ENCODE results near the gene FOXL3.

FOXL3 gene

DNA sequence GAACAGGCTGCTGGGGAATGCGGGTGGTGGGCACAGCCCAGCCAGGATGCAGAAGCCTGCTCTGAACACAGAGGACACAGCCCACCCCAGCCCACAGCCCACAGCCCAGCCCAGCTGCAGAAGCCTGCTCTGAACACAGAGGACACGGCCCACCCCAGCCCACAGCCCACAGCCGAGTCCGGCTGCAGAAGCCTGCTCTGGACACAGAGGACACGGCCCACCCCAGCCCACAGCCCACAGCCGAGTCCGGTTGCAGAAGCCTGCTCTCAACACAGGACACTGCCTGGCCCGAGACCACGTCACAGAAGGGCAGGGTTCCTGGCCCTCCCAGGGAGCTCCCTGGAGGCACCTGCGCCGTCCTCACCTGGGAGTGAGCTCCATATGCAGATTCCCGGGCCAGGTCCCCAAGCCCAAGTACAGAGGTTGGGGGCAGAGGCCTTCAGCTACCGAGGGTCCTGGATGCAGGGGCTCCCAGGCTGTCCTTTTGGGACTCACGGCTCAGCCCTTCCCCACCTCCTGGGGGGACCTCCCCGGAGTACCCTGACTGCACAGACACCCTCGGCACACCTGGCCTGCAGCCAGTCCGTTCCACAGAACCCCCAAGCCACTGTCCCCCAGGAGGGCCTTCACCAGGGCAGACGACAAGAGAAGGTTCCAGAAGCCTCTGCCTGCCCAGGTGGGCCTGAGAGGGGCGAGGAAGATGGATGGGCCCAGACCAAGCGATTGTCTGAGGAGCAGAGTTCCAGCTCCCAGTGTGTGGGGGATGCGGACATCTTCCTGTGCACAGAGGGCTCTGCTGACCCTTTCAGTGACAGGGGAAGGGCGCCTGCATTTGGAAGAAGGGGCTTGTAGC lies 23.7 kb upstream of the FOXL3 start:
- no peak for DNase-seq

DNA sequence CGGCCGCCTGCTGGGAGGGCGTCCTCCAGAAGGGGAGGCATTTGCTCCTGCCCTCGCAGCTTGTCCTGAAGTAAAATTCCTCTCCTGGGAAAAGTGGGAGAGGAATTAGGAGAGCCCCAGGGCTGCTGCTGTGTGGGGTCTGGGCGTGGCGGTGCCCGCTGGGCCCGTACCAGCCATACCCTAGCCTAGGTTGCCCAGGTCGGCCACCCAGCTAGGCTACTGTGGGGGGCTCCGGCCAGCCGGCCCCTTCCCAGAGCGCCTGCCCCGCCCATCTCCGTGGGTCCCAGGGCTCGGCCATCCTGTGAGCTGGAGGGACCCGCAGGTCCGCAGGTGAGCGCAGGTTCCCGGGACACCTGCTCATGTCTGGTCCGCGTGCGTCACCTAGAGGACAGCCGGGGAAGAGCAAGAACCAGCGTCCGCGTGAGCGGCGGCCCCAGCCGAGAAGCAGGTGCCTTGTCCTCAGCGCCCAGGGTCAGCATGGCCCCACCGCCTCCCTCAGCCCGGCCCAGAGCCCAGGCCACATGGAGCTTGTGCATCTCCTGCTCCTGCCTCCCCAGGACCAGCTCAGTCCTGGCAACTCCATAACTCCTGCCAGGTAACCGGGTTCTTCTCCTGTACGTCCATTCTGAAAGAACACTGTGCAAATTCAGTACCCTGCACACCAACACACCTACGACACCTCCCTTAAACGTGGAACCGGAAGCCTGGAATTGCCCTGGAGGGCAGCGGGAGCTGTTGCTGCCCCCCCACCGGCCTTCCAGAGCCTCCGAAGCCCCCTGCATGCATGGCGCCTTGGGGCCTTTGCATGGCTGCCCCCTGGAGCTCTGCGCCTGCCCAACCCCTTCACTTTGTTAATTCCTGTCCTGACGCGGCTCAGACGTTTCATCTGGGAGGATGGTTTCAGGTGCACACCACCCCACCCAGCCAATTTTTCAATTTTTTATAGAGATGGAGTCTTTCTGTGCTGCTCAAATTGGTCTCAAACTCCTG lies 22.8 kb upstream of the FOXL3 start:
- no peak for DNase-seq

DNA sequence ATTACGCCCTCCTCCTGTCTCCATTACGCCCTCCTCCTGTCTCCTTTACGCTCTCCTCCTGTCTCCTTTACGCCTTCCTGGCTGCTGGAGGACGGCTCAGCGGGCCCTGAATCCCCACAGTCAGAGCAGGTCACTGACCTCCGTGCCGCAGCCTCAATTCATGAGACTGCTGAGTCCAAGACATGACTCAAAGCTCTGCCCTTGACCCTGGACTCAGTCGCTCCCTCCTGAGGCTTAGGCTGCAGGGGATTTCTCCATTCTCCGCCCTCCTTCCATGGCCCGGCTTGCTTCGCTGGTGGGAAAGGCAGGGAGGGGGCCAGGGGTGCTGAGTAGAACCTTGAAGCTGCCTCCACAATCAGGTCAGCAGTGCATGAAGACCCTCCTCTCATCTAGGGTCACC lies 21.0 kb upstream of the FOXL3 start:
- DNase-seq, result no peak

DNA sequence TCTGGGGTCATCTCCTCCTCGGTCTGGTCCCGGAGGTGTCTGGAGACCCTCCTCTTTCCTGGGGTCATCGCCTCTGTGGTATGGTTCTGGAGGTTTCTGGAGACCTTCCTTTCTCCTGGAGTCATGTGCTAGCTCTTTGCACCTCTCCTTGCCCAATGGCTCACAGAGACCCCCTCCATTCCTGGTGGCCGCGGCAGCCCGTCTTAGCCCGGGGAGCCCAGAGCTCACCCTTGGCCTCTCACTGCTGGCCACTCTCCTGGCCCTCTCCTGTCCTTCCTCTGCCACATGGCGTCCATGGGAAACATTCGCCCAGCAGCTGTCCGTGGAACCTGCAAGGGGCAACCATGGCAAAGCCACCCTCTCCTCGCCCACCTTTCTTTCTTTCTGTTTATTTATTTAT lies 20.2 kb upstream of the FOXL3 start:
- no peak for DNase-seq

DNA sequence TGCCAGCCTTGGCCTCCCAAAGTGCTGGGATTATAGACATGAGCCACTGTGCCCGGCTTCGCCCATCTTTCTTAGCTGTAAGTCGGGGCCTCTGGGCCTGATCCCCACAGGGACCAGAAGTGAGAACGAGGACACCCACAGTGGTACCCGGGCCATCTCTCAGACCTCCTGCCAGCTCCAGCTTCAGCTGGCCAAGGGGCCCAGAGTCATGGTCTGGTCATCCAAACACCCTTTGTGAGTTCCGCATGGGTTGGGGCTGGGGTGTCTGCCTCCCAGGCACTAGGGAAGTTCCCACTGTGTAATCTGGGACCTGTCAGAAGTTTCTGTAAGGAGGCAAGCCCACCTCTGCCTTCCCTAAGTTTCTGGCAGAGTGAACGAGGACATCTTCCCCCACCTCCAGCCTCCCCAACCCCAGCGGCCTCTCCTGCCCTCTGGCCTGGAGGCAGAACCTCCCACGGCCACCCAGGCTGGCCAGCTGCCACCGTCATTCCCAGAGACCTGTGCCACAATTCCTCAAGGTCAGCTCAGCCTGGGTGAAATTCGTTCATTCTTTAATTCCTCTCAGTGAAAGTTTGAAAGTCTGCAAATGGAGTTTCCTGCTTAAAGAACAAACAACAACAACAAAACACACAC lies 19.5 kb upstream of the FOXL3 start:
- no peak for DNase-seq

DNA sequence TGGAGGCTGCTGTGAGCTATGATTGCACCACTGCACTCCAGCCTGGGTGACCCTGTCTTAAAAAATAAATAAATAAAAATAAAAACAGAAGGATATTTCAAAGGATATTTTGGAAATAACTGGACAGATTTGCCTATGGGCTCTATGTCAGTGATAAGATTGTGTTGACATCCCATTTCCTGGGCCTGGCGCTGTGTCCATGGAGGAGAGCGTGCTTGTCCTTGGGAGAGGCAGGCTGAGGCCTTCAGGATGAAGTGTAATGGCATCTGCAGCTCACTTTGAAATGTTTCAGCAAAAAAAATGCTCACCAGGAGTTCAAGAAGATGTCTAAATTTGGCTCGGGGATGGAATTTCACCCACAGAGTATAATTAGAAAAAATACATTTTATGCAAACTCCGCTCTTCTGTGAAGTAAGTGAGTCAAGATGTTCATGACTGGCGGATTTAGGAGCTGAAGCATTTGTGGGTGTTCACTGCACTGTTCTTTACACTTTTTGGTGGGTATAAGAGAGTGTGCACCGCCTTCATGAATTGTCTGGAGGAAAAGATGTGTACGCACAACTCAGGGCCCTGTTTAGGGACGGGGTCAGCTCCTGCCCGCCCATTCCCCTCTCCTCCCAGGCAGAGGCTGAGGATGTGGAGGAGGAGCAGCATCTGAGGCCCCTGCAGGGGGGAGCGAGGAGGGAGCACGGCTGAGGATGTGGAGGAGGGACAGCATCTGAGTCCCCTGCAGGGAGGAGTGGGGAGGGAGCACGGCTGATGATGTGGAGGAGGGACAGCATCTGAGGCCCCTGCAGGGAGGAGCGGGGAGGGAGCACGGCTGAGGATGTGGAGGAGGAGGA lies 18.5 kb upstream of the FOXL3 start:
- DNase-seq, result peak in 2 of 51 donors; percentile 10 to 20

DNA sequence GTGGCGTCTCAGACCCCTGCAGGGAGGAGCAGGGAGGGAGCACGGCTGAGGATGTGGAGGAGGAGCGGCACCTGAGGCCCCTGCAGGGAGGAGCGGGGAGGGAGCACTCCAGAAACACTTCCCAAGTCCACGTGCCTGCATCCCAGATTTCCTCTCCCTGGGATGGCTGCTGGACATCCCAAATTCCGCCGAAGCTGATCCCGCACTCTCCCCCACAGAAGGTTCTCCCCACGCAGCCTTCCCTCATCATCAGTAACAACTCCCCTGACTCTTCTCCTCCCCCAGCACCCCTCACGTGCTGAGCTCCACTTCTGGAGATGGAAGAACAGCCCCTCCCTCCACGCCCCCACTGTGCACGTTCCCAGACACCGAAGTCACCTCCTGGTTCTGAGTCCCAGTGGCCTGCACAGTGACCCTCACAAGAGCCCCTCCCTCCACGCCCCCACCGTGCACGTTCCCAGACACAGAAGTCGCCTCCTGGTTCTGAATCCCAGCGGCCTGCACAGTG lies 17.8 kb upstream of the FOXL3 start:
- DNase-seq, result no peak

DNA sequence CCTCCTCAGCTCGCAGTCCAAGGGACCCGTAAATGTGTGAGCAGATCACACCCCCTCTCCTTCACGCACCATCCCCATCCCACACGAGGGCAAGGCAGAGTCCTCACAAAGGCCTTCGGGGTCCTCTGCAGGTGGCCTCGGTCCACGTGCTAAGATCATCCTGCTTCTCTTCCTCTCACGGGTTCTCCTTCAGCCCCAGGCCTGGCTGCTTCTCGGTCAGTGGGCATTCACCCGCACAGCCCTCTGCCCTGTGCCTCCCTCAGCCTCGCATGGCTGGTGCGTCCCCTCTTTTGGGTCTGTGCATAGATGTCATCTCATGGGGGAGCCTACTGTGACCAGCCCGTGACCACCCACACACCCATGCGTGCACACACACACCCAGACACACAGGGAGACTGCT lies 17.3 kb upstream of the FOXL3 start:
- DNase-seq, result no peak

DNA sequence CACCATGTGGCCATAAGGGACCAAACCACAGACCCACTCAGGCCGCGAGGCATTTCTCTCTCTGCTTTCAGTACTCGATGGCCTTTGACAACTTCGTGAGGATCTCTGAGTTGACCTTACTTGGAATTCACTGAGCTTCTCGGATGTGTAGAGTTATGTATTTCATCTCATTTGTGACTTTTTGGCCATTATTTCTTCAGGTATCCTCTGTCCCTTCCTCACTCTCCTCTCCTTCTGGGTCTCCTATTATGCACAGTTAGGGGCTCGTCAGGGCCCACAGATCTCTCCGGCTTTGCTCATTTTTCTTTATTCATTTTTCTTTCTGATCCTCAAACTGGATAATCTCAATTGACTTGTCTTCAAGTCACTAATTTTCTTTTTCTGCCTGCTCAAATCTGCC lies 16.6 kb upstream of the FOXL3 start:
- DNase-seq, result no peak

DNA sequence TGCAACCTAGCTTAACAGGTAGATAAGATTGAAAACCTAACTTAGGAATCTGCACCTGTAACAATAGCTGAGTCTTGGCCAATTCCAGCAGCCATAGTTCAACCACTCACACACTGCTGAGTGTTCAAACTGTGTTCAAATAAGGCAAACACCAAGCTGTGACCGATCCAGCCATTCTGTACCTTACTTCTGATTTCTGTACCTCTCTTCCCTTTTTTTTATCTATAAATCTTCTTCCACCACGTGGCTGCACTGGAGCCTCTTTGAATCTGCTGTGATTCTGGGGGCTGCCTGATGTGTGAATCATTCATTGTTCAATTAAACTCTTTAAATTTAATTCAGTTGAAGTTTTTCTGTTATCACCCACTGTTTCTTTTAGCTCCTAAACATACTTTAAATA lies 15.7 kb upstream of the FOXL3 start:
- DNase-seq, result no peak

DNA sequence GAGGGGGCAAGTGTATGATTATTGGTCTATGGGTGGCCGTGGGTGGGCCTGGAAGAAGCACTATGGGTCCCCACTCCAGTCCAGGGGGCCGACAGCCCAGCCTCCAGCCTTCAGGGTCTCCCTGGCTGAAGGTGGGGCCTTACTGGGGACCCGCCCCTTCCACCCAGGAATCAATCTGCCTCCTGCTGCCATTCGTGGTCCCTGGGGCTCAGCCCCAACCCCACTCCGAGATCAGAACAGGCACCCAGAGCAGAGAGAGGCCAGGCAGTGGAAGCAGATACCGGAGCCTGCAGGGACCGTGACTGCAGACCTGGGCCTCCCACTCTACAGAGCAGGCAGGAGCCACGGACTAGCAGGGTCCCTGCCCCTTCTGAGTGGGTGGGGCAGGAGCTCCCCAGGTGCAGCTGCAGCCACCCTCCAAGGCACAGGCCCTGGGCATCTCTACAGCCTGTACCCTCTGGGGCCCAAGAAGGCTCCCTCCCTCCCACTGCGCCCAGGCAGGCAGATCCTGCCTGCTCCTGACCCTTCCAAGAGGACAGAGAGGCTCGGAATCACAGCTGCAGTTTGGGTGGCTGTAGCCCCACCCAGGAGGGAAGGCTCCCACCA lies 13.6 kb upstream of the FOXL3 start:
- no peak for DNase-seq

DNA sequence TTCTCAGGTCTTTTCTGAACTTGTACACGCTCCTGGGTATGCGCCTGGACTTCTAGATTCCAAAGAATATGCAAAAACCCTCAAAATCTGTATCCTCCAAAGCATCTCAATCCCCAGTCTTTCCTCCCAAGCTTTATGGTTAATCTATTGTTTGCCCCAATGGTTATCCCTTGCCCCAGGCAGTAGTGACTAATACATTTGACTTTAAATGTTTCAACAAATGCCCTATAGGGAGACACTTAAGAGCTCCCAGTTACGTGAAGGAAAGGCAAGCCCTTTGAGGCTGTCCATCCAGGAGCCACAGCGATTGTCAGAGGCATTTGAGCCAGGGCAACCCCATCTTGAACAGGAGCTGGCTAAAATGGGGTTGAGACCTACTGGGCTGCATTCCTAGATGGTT lies 12.7 kb upstream of the FOXL3 start:
- no peak for DNase-seq

DNA sequence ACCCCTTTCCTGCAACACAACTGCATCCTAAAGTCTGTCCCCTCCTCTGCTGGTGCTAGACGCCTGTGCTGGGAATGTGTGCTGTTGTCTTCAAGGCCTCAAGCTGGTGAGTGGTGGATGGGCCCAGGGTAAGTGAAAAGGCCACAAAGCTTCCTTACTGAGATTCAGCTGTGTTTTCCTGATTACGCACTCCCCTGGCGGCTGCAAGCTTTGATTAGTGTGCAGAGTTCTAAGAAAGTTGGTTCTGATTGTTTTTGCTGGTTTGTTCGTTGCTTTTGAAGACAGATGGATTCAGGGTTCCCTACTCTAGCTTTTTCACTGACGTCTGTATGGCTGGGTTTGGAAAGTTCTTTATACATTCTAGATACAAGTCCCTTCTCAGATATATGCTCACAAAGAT lies 11.9 kb upstream of the FOXL3 start:
- DNase-seq, result no peak

DNA sequence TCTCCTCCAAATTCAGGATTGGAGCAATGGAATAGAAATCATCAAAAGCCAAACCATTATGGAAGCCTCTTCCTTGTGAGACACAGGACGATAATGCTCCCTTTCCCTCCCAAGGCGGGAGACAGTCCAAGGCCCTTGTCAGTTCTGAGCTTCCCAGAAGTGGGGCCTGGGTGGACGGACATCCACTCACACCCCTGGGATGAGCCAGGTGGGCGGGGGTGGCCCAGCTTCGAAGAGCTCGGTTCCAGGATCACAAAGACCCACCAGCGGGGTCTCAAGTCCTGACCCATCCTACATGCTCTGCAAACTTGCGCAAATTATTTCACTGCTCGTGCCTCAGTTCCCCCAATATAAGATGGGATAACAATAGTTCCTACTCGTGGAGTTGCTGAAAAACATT lies 10.1 kb upstream of the FOXL3 start:
- DNase-seq, result no peak

DNA sequence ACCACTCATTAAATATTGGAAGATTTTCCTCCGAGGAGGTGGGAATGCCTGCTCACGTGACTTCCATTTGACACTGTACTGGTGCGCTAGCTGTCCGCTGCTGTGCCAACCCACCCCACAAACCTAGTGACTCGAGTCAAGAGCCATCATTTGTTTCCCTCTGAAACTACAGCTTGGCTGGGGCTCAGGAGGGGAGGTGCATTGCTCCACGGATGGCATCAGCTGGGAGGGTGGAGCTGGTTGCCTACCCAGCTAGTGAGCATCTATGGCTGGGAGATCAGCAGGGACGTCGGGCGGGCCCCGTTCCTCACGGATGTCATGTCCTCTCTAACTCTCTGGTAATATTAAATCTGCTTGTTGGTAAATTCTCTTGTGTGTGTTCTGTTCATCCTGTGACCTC lies 9.5 kb upstream of the FOXL3 start:
- no peak for DNase-seq

DNA sequence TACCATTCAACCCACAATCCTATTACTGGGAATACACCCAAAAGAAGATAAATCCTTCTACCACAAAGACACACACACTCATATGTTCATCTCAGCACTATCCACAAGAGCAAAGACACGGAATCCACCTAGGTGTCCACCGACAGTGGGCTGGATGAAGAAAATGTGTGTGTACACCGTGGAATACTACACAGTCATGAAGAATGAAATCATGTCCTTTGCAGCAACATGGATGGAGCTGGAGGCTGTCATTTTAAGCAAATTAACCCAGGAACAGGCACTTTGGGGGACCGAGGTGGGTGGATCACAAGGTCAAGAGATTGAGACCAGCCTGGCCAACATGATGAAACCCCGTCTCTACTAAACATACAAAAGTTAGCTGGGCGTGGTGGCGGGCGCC lies 8.3 kb upstream of the FOXL3 start:
- no peak for DNase-seq

DNA sequence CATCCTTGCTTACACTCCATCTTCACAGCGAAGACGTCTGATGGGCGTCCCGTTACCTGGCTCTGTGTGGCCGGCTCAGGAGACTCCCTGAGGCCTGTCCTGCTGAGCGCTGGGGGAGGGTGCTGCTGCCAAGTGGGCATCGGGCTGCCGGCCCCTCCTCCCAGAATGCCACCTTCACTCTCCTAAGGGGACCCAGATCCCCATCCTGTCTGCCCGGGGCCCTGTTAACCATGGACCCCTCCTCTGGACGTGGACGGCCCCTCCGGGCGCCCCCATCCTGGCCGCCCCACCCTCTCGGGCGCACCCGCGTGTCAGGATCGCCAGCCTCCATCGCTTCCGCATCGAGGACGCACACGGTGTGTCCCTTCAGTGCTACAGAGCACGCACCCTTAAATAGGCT lies 7.3 kb upstream of the FOXL3 start:
- DNase-seq, result no peak

DNA sequence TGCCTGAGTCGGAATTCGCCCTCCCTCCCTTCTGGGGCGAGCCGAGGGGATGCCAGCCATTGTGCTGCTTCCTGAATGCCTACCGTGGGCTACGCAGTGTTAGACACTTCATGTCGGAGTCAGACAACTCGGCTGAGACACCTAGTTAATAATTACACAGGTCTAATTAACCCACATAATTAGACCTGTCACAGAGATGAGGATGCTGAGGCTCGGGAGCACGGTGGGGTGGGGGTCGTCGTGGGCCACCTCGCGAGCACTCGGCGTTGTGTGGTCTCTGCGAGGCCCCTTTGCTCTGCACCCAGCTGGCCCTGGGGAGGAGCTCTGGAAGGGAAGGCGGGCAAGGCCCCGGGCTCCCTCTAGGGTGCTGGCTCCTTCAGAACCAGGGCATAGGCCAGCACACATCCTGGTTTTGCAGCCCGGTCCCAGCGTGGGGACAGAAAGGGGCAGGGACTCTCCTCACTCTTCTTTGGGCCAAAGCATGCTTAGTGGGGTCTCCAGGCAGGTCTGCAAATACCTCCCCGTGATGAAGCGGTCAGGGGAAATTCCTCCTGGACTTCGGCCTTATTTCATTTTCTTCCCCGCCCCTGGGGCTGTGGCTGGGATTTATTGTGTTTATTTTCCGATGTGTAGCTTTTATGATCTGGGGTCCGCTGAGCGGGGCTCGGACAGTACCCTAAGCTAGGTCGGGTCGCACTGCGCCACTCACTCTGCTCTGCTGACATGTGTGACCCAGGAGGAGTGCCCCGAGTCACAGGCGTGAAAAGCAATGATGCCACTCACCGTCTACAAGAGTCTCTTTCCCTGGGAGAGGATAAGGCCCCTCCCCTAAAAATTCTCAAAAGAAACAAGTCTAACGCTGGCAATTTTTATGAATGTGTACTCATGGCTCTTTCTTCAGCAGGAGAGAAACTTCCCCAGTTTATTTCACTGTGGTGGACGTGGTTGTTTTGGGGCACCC lies 4.9 kb upstream of the FOXL3 start:
- no peak for DNase-seq

DNA sequence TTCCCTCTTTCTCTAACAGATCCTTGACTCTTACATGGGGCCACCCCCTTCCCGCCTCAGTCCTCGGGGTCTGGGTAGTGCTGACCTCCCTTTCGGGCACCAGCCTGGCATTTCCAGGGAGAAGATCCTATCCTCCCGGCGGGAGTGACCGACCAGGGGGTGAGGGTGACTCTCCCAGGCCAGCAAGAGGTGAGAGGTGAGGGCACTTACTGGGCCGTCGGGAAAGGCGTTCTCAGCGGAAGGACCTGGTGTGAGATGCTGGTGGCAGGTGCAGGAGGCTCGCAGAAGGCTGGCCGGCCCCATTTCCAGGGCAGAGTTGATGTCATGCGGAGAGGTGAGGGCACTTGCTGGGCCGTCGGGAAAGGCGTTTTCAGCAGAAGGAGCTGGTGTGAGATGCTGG lies 4.2 kb upstream of the FOXL3 start:
- no peak for DNase-seq

Measured in hypothalamus (tissue), 51 donors.